Left ventricle myocardium inferior (tissue), 1 donor: Measurements from ENCODE around the gene PLEKHM1. TPM values are rescaled to one million over a fixed set of nuclear protein-coding genes. Genes with fewer than 3 reads are reported as not detected.
A peak's percentile ranks its signal among the peaks of the same experiment; 100 is the strongest.

Experiments used
- DNase-seq: peaks from one replicate; pipeline ENCODE4 v3.0.0-alpha.2; 2020
- H3K27ac ChIP-seq: fragments of 200-600 bp; replicated peaks from 2 replicates; pipeline ENCODE4 v1.8.0; 2021
- H3K27me3 ChIP-seq: fragments of 200-600 bp; 2 replicates; pipeline ENCODE4 v1.8.0; 2021; ENCODE audit warnings: low read depth
- H3K36me3 ChIP-seq: fragments of 200-600 bp; 2 replicates; pipeline ENCODE4 v1.8.0; 2021
- H3K4me1 ChIP-seq: fragments of 200-600 bp; 2 replicates; pipeline ENCODE4 v1.8.0; 2021
- H3K4me3 ChIP-seq: fragments of 200-600 bp; 2 replicates; pipeline ENCODE4 v1.8.0; 2021; ENCODE audit warnings: mild to moderate bottlenecking, moderate library complexity
- H3K9me3 ChIP-seq: fragments of 200-600 bp; replicated peaks from 2 replicates; pipeline ENCODE4 v1.8.0; 2021
- intact Hi-C: fragments of 100-400 bp; cut with micrococcal nuclease; formaldehyde crosslinking; loops from one replicate; pipeline ENCODE4 v1.11.0; 2022
- total RNA-seq: library from RNA; stranded (reverse); fragmentation: NEBNext Ultra II Directional; extraction: Animal tissue kit (Norgen Biotek cat#: 25700); gene quantifications from one replicate; pipeline ENCODE4 v1.2.1, GENCODE V29; 2021
- TF ChIP-seq, protein P1 (sequence below): fragments of 200-600 bp; IDR thresholded peaks from 2 replicates; pipeline ENCODE4 v1.8.0; 2021; ENCODE audit warnings: antibody characterized with exemption, mild to moderate bottlenecking, borderline replicate concordance
- donor health status: DM: no; HTN: yes; CAD: no; lungs with severe emphysema.

The PLEKHM1 gene
- total RNA-seq, 1 donor from 2014 or later, result 27.3 TPM

DNA sequence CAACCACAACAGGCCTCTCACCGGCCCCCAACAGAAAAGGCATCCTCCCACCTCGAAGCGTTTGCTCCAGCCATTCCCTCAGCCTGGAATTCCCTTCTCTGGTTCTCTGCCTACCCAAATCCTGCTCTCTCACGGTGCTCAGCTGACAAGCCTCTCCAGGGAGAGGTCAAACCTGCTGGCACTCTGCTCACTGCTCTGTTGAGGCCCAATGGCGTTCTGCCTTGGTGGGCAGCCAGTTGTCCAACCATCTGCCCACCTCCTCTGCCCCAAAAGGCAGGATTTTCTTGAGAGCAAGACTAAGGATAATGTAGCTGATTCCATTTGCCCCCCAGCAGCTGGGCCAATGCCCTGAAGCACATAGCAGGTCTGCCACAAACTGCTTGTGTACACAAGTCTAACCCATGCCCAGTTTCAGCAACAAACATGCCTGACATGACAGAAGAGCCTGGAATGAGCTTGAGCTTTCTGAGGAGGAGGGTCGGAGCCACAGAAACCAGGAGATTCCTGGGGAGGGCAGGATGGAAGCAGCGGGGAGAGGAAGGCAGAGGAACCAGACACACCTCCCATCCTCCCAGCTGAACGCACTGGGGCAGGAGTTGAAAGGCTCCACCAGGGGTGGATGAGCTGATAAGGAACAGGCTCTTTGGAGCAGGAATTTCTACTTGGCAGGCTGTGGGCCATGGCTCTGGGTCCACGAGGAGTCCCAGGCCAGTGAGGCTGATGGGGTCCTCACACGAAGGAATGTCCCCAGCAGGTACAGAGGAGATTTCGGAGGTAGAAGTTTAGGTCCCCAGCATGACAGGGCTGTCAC lies 81.7 kb downstream of the PLEKHM1 start:
- peaks cover 24% of the 10 kb centered on the region for H3K36me3 ChIP-seq
- intact Hi-C loops, result no loop called here
- TF ChIP-seq, protein P1, sequence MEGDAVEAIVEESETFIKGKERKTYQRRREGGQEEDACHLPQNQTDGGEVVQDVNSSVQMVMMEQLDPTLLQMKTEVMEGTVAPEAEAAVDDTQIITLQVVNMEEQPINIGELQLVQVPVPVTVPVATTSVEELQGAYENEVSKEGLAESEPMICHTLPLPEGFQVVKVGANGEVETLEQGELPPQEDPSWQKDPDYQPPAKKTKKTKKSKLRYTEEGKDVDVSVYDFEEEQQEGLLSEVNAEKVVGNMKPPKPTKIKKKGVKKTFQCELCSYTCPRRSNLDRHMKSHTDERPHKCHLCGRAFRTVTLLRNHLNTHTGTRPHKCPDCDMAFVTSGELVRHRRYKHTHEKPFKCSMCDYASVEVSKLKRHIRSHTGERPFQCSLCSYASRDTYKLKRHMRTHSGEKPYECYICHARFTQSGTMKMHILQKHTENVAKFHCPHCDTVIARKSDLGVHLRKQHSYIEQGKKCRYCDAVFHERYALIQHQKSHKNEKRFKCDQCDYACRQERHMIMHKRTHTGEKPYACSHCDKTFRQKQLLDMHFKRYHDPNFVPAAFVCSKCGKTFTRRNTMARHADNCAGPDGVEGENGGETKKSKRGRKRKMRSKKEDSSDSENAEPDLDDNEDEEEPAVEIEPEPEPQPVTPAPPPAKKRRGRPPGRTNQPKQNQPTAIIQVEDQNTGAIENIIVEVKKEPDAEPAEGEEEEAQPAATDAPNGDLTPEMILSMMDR, result no peak
- DNase-seq, result no peak
- H3K4me3 ChIP-seq, result peak overlapping the region; percentile 51
- peak overlapping the region; percentile 74 for H3K27ac ChIP-seq
- no peaks in the 10 kb centered on the region for H3K27me3 ChIP-seq
- H3K9me3 ChIP-seq, result no peaks in the 10 kb centered on the region
- peaks cover 84% of the 10 kb centered on the region for H3K4me1 ChIP-seq

DNA sequence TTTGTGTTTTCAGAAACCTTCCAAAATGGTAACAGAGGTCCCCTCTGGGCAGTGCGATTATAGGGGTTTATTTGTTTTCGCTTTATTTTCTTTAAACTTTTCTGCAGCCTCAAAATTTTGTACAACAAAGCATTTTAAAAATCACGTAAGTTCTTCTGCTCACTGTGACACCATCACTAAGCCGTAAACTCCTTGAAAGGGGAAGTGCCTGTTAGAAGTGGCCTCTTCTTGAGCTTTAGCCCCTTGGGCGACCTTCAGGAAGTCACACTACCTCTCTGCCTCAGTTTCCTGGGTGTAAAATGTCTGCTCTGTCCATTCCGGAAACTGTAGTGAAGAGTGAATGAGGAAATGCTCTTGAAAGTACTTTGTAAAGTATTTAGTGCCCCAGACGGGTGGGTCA lies 84.4 kb downstream of the PLEKHM1 start:
- Histone ChIP-seq H3K9me3 (no peaks in the 10 kb centered on the region), H3K4me1 (peaks cover 57% of the 10 kb centered on the region), H3K36me3 (peaks cover 51% of the 10 kb centered on the region), H3K27ac (no peak overlapping the region), H3K4me3 (no peak overlapping the region), H3K27me3 (no peaks in the 10 kb centered on the region)
- TF ChIP-seq, protein P1, result no peak
- DNase-seq, result no peak
- intact Hi-C loops, result no loop called here

DNA sequence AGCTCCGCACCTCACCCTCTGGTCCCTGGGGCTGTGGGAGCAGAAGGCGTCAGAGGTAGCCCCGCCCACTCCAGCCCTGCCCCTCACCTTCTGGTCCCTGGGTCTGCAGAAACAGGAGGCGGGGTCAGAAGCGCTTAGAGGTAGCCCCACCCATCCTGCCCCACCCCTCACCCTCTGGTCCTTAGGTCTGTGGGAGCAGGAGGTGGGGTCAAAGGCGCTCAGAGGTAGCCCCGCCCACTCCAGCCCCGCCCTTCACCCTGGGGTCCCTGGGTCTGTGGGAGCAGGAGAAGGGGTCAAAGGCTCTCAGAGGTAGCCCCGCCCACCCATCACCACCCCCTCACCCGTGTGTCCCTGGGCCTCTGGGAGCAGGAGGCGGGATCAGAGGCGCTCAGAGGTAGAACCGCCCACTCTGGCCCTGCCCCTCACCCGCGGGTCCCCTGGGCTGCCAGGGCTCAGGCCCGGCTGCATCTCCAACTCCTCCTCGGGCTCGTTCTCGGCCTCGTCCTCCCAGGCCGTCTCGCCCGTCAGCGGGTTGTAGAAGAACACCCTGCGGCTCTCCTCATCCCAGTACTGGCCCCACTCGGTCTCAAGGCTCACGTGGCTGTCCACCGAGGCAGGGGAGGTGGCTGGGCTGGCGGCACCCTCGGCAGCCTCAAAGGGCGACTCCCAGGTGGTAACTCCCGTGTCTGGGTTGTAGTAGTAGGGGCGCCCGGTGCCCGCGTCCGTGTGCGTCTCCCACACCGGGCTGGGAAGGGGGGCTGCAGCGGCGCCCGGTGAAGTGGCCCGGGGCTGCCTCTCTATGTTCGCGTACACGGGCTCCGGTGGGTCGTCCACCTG lies 85.1 kb downstream of the PLEKHM1 start:
- no peak for DNase-seq
- Histone ChIP-seq H3K27me3 (no peaks in the 10 kb centered on the region), H3K27ac (no peak overlapping the region), H3K4me3 (peak overlapping the region; percentile 17), H3K4me1 (peaks cover 50% of the 10 kb centered on the region), H3K36me3 (peaks cover 57% of the 10 kb centered on the region), H3K9me3 (no peaks in the 10 kb centered on the region)
- TF ChIP-seq, protein P1, result no peak
- intact Hi-C loops, result no loop called here

DNA sequence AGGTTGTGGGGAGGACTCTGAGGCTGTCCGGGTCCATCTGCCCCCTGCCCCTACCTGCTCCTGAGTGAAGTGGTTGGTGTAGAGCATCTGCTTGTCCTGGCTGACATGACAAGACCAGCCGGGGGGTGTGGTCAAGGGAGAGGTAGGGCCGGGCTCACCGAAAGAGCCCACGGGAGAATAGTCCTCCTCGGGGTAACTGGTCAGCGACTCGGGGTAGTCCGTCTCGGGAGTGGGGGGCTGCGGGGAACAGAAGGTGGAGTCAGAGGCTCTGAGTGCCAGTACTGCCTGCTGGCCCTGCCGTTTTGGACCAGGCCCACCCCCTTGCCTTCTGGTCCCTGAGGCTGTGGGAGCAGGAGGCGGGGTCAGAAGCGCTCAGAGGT lies 85.7 kb downstream of the PLEKHM1 start:
- Histone ChIP-seq H3K27ac (no peak overlapping the region), H3K27me3 (no peaks in the 10 kb centered on the region), H3K4me1 (peaks cover 49% of the 10 kb centered on the region), H3K36me3 (peaks cover 61% of the 10 kb centered on the region), H3K9me3 (no peaks in the 10 kb centered on the region), H3K4me3 (no peak overlapping the region)
- intact Hi-C loops, result no loop called here
- TF ChIP-seq, protein P1, result no peak
- no peak for DNase-seq

DNA sequence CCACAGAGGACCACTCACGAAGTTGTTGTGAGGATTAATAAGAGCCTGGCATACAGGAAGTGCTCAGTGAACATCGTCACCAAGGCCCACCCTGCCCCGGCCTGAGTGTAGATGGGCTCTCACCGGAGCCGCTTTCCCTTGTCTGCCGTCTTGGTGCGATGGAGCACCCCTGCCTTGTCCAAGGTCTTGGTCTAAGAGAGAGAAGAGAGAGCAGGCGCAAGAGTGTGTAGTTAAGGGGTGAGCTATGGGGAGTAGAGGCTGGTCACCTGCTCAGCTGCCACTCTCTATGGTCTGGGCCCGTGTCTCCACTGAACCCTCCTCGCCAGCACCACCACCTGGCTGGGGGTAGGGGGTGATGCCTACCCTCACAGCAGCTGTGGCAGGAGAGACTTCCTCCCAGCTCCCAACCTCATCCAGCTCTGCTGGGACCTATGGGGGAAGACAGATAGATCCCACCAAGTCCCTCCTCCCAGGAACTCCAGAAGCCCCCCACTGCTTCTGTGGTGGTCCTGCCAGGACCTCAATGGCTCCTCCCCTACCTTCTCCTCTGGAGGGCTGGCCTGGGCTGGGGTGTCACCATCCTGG lies 86.5 kb downstream of the PLEKHM1 start:
- no peak overlapping the region for H3K27ac ChIP-seq
- TF ChIP-seq, protein P1, result no peak
- H3K4me1 ChIP-seq, result peaks cover 49% of the 10 kb centered on the region
- H3K27me3 ChIP-seq, result no peaks in the 10 kb centered on the region
- no peaks in the 10 kb centered on the region for H3K9me3 ChIP-seq
- intact Hi-C loops, result no loop called here
- no peak for DNase-seq
- H3K4me3 ChIP-seq, result no peak overlapping the region
- H3K36me3 ChIP-seq, result peaks cover 61% of the 10 kb centered on the region
